Endothelial cell of umbilical vein (primary cell): Measurements from ENCODE around the gene CILP2. TPM values are rescaled to one million over a fixed set of nuclear protein-coding genes. Genes with fewer than 3 reads are reported as not detected.

ENCODE experiments used
- BruUV-seq: library from RNA; stranded (reverse); fragments of 400-500 nt; replicated peaks from 2 replicates; lab custom pipeline; 2021; lab: Mats Ljungman, UMichigan
- CTCF ChIA-PET: fragments of 300-600, 350-600 bp; sonication (Branson Sonifier 250); formaldehyde crosslinking; loops from one replicate; lab custom pipeline; 2021; ENCODE audit warnings: antibody characterized with exemption, inconsistent platforms; lab: Charles Lee
- POLR2A ChIA-PET: fragments of 300-600, 350-600 bp; sonication (Branson Sonifier 250); formaldehyde crosslinking; loops from one replicate; lab custom pipeline; 2021; ENCODE audit warnings: antibody characterized with exemption, inconsistent platforms; lab: Charles Lee
- DNase-seq: peaks from one replicate; pipeline ENCODE4 v3.0.0-alpha.2; 2011; ENCODE audit warnings: low read depth, low spot score
- FAIRE-seq: peaks from 2 replicates; lab custom pipeline; 2011; peaks lifted over from hg19 to GRCh38; lab: Jason Lieb, UNC
- H2AFZ ChIP-seq: 2 replicates; pipeline ENCODE4 v1.6.0; 2012; ENCODE audit warnings: low read depth, low read length, control low read depth, inconsistent platforms
- H3K27ac ChIP-seq: 2 replicates; pipeline ENCODE4 v1.5.1; 2011; ENCODE audit warnings: low read depth, mild to moderate bottlenecking, control low read depth, low read length, moderate library complexity; ENCODE audit not compliant: insufficient read depth
- H3K27me3 ChIP-seq, 2 experiments: 2 replicates each; pipeline versions ENCODE4 v1.6.0 to v1.6.1; 2011; ENCODE audit warnings: low read length in 2 of 2, mixed read lengths in 1 of 2; ENCODE audit not compliant: control insufficient read depth in 2 of 2, insufficient read depth in 2 of 2
- H3K36me3 ChIP-seq, 2 experiments: 2 replicates in 1 of 2; 3 replicates in 1 of 2; pipeline ENCODE4 v1.5.1; 2011; ENCODE audit warnings: low read length in 2 of 2, mild to moderate bottlenecking in 1 of 2, moderate library complexity in 1 of 2; ENCODE audit not compliant: control insufficient read depth in 2 of 2, insufficient read depth in 2 of 2; ENCODE audit errors: extremely low read depth in 1 of 2
- H3K4me1 ChIP-seq: 3 replicates; pipeline ENCODE4 v1.5.1; 2011; ENCODE audit warnings: mild to moderate bottlenecking, low read length; ENCODE audit not compliant: control insufficient read depth, insufficient read depth; ENCODE audit errors: extremely low read depth
- H3K4me2 ChIP-seq: 2 replicates; pipeline ENCODE4 v1.6.1; 2011; ENCODE audit warnings: low read length, control low read depth, mixed read lengths; ENCODE audit not compliant: insufficient read depth
- H3K4me3 ChIP-seq, 3 experiments: fragments of 200-600 bp in 1 of 3; sonication (generic), shearing (Covaris generic) in 1 of 3; replicated peaks in 1 of 3; 2 replicates each; pipeline ENCODE4 v1.5.1; 2011 to 2016; ENCODE audit warnings: control low read depth in 3 of 3, low read length in 3 of 3, mild to moderate bottlenecking in 2 of 3, inconsistent platforms in 1 of 3, low read depth in 1 of 3, moderate library complexity in 1 of 3; ENCODE audit not compliant: insufficient read depth in 1 of 3
- H3K79me2 ChIP-seq: 2 replicates; pipeline ENCODE4 v1.6.0; 2012; ENCODE audit warnings: low read length, inconsistent platforms; ENCODE audit not compliant: control insufficient read depth, insufficient read depth
- H3K9ac ChIP-seq: replicated peaks from 2 replicates; pipeline ENCODE3; 2011; ENCODE audit warnings: low read length, control low read depth; ENCODE audit not compliant: insufficient read depth; ENCODE audit errors: extremely low read depth
- H3K9me1 ChIP-seq: replicated peaks from 3 replicates; pipeline ENCODE4 v1.6.0; 2011; ENCODE audit warnings: mild to moderate bottlenecking, low read length; ENCODE audit not compliant: control insufficient read depth, insufficient read depth; ENCODE audit errors: extremely low read depth
- H3K9me3 ChIP-seq: replicated peaks from 2 replicates; pipeline ENCODE4 v1.5.1; 2012; ENCODE audit warnings: low read length, inconsistent platforms; ENCODE audit not compliant: control insufficient read depth, insufficient read depth
- H4K20me1 ChIP-seq: replicated peaks from 2 replicates; pipeline ENCODE3; 2011; ENCODE audit warnings: mild to moderate bottlenecking, low read length; ENCODE audit not compliant: control insufficient read depth, insufficient read depth; ENCODE audit errors: extremely low read depth
- CTCF ChIP-seq, 2 donors: IDR thresholded peaks; 1 replicate in 1 of 2; 2 replicates in 1 of 2; pipeline ENCODE4 v1.5.1; 2011; ENCODE audit warnings: low read length in 2 of 2, mild to moderate bottlenecking in 2 of 2, moderate library complexity in 2 of 2, control low read depth in 1 of 2, inconsistent platforms in 1 of 2, low read depth in 1 of 2; ENCODE audit not compliant: insufficient read depth in 1 of 2; ENCODE audit errors: extremely low read depth in 1 of 2
- EZH2 ChIP-seq: IDR thresholded peaks from 2 replicates; pipeline ENCODE4 v1.6.1; 2012; ENCODE audit warnings: borderline replicate concordance, low read depth, mild to moderate bottlenecking, moderate library complexity, low read length, inconsistent platforms; ENCODE audit not compliant: severe bottlenecking
- FOS ChIP-seq: IDR thresholded peaks from 2 replicates; pipeline ENCODE4 v1.6.1; 2011; ENCODE audit warnings: mild to moderate bottlenecking, low read length, moderate library complexity, borderline replicate concordance; ENCODE audit not compliant: insufficient read depth
- GATA2 ChIP-seq: IDR thresholded peaks from 2 replicates; pipeline ENCODE4 v1.7.0; 2011; ENCODE audit warnings: low read depth, mild to moderate bottlenecking, moderate library complexity, mixed read lengths, low read length; ENCODE audit not compliant: insufficient read length, insufficient read depth
- JUN ChIP-seq: IDR thresholded peaks from 2 replicates; pipeline ENCODE4 v1.6.1; 2011; ENCODE audit warnings: borderline replicate concordance, low read depth; ENCODE audit not compliant: insufficient read length, insufficient read depth
- MAX ChIP-seq: IDR thresholded peaks from 2 replicates; pipeline ENCODE4 v1.6.1; 2011; ENCODE audit not compliant: insufficient read depth, insufficient read length
- MYC ChIP-seq: IDR thresholded peaks from one replicate; pipeline ENCODE4 v1.6.1; 2011; ENCODE audit warnings: mild to moderate bottlenecking, low read depth, low read length
- POLR2A ChIP-seq: IDR thresholded peaks from 2 replicates; pipeline ENCODE4 v1.6.1; 2012; ENCODE audit warnings: low read depth, mild to moderate bottlenecking, control low read depth, low read length
- POLR2AphosphoS5 ChIP-seq: IDR thresholded peaks from 2 replicates; pipeline ENCODE4 v1.6.1; 2012; ENCODE audit warnings: low read depth, mild to moderate bottlenecking, control low read depth, low read length, moderate library complexity; ENCODE audit not compliant: insufficient read depth
- dilution Hi-C: fragments of 300-500 bp; cut with MboI; formaldehyde crosslinking; loops from one replicate; pipeline ENCODE4 v1.15.0; 2019; ENCODE audit warnings: low sequenced_read_pairs; ENCODE audit not compliant: extremely low pct_ligation_motif_present
- intact Hi-C: fragments of 100-400 bp; cut with micrococcal nuclease; formaldehyde crosslinking; loops from one replicate; pipeline ENCODE4 v1.10.0; 2022
- polyA plus RNA-seq, 4 experiments: library from polyadenylated mRNA; depleted of rRNA in 3 of 4; stranded (reverse) in 3 of 4; unstranded in 1 of 4; fragments of >200 nt; gene quantifications; 2 replicates each; pipeline versions ENCODE4 v1.2.1 to v1.2.3, GENCODE V29; 2011 to 2012; ENCODE audit warnings: missing spikeins in 1 of 4
- total RNA-seq: library from RNA; stranded (reverse); gene quantifications from 2 replicates; pipeline ENCODE4 v1.2.3, GENCODE V29; 2021

The CILP2 gene
- total and polyA plus RNA-seq, 2 donors (not counting 3 experiments of a cell fraction or from before 2014, with no cell fraction given), result 0.01 TPM; not detected in 1

- intact Hi-C loops (no loop called here), dilution Hi-C loops (no loop called here)
- DNase-seq, result no peak
- ChIA-PET CTCF (no interaction called here), POLR2A (no interaction called here)
- no peak for FAIRE-seq
- Histone ChIP-seq H3K4me3 (no peak overlapping the region), H3K27me3 (peaks cover 2 to 3% of the 10 kb centered on the region in 2 experiments), H3K36me3 (no peaks in the 10 kb centered on the region), H3K4me1 (no peaks in the 10 kb centered on the region), H4K20me1 (no peaks in the 10 kb centered on the region), H3K9ac (no peak overlapping the region), H2AFZ (no peak overlapping the region), H3K9me3 (no peaks in the 10 kb centered on the region), H3K27ac (no peak overlapping the region), H3K4me2 (no peak overlapping the region), H3K9me1 (no peaks in the 10 kb centered on the region), H3K79me2 (no peaks in the 10 kb centered on the region)
- BruUV-seq, result no TSS peak
- no peak for TF ChIP-seq MAX
- TF ChIP-seq POLR2A, result no peak
- no peak for TF ChIP-seq FOS
- no peak for TF ChIP-seq MYC
- no peak for TF ChIP-seq CTCF (IDR thresholded peaks at IDR 0.05; ENCODE audit: extremely low read depth in 1 of 2, insufficient read depth in 1 of 2, low read depth in 1 of 2, low read length in 2 of 2)
- TF ChIP-seq JUN, result no peak
- no peak for TF ChIP-seq EZH2
- TF ChIP-seq POLR2AphosphoS5, result no peak
- TF ChIP-seq GATA2, result no peak
These were observed 7.6 kb downstream of the CILP2 start for GRCh38 chr19:19545707-19546106.
